ENCODE results near the gene FBXO47.
"Not testable (repeated sequence)": the region's sequence is repeated elsewhere in the genome, so short reads cannot be mapped to it uniquely, and the experiment has no call there.

Gene FBXO47

GRCh38 chr17:38921756-38922411 is 45.3 kb downstream of the FBXO47 start:
- DNase-seq (ENCODE audit: low spot score) = no peak

GRCh38 chr17:38920374-38921291 is 46.6 kb downstream of the FBXO47 start:
- no peak for DNase-seq (ENCODE audit: low spot score)

- no peak for DNase-seq (ENCODE audit: low spot score)
These were observed 47.7 kb downstream of the FBXO47 start for GRCh38 chr17:38919316-38920078.

- no peak for DNase-seq (ENCODE audit: low spot score)
These were observed 48.3 kb downstream of the FBXO47 start for GRCh38 chr17:38918916-38919315.

- DNase-seq (ENCODE audit: low spot score) = no peak
These were observed 48.9 kb downstream of the FBXO47 start for GRCh38 chr17:38918129-38918913.

- DNase-seq (ENCODE audit: low spot score) = no peak
These were observed 49.9 kb downstream of the FBXO47 start for GRCh38 chr17:38917259-38917658.

- DNase-seq (ENCODE audit: low spot score) = no peak
These were observed 50.4 kb downstream of the FBXO47 start for GRCh38 chr17:38916771-38917170.

GRCh38 chr17:38915639-38915995 is 51.6 kb downstream of the FBXO47 start:
- no peak for DNase-seq (ENCODE audit: low spot score)

- no peak for DNase-seq (ENCODE audit: low spot score)
These were observed 52.2 kb downstream of the FBXO47 start for GRCh38 chr17:38914741-38915638.

GRCh38 chr17:38912221-38912813 is 54.9 kb downstream of the FBXO47 start:
- DNase-seq (ENCODE audit: low spot score) = no peak

GRCh38 chr17:38911731-38912081 is 55.5 kb downstream of the FBXO47 start:
- not testable (repeated sequence) for DNase-seq (ENCODE audit: low spot score)

GRCh38 chr17:38911081-38911730 is 56.0 kb downstream of the FBXO47 start:
- DNase-seq (ENCODE audit: low spot score) = no peak

- DNase-seq (ENCODE audit: low spot score) = no peak
These were observed 56.9 kb downstream of the FBXO47 start for GRCh38 chr17:38910325-38910724.

GRCh38 chr17:38908676-38909181 is 58.5 kb downstream of the FBXO47 start:
- DNase-seq (ENCODE audit: low spot score) = no peak

GRCh38 chr17:38907930-38908675 is 59.1 kb downstream of the FBXO47 start:
- DNase-seq (ENCODE audit: low spot score) = no peak

GRCh38 chr17:38906460-38907228 is 60.6 kb downstream of the FBXO47 start:
- DNase-seq (ENCODE audit: low spot score) = no peak

GRCh38 chr17:38905375-38905774 is 61.8 kb downstream of the FBXO47 start:
- DNase-seq (ENCODE audit: low spot score) = no peak

- no peak for DNase-seq (ENCODE audit: low spot score)
These were observed 62.3 kb downstream of the FBXO47 start for GRCh38 chr17:38904892-38905291.
